Mesenchymal stem cell (in vitro differentiated cells and primary cell): ENCODE data around the gene ASPDH.
A peak's percentile ranks its signal among the peaks of the same experiment; 100 is the strongest.

Source experiments
- DNase-seq: peaks from one replicate; pipeline ENCODE4 v3.0.0-alpha.2; 2013
- H2AFZ ChIP-seq: one replicate; pipeline ENCODE4 v1.6.1; 2013; ENCODE audit warnings: low read depth, mild to moderate bottlenecking, control low read depth, inconsistent platforms, low read length, moderate library complexity
- H2AK5ac ChIP-seq: 2 replicates; pipeline ENCODE4 v1.6.1; 2013; ENCODE audit warnings: low read length, moderate library complexity, mild to moderate bottlenecking, inconsistent platforms; ENCODE audit not compliant: severe bottlenecking
- H2BK120ac ChIP-seq: one replicate; pipeline ENCODE4 v1.6.1; 2013; ENCODE audit warnings: low read depth, mild to moderate bottlenecking, inconsistent platforms, low read length, moderate library complexity
- H2BK12ac ChIP-seq, 2 experiments: one replicate each; pipeline ENCODE4 v1.6.1; 2013; ENCODE audit warnings: inconsistent platforms in 2 of 2, low read length in 2 of 2, mild to moderate bottlenecking in 2 of 2, moderate library complexity in 2 of 2, control low read depth in 1 of 2
- H2BK15ac ChIP-seq: one replicate; pipeline ENCODE4 v1.6.1; 2013; ENCODE audit warnings: mild to moderate bottlenecking, low read depth, inconsistent platforms; ENCODE audit not compliant: poor library complexity, severe bottlenecking
- H2BK5ac ChIP-seq: 2 replicates; pipeline ENCODE4 v1.6.1; 2013; ENCODE audit warnings: low read depth, mild to moderate bottlenecking, low read length, control low read depth, inconsistent platforms; ENCODE audit not compliant: poor library complexity, severe bottlenecking
- H3K14ac ChIP-seq, 2 experiments: one replicate each; pipeline ENCODE4 v1.6.1; 2013; ENCODE audit warnings: inconsistent platforms in 2 of 2, low read length in 2 of 2, control low read depth in 1 of 2, mild to moderate bottlenecking in 1 of 2, moderate library complexity in 1 of 2
- H3K18ac ChIP-seq, 2 experiments: one replicate each; pipeline ENCODE4 v1.6.1; 2013; ENCODE audit warnings: inconsistent platforms in 2 of 2, low read length in 2 of 2, control low read depth in 1 of 2, low read depth in 1 of 2, mild to moderate bottlenecking in 1 of 2
- H3K23ac ChIP-seq, 2 experiments: one replicate each; pipeline ENCODE4 v1.6.1; 2013; ENCODE audit warnings: inconsistent platforms in 2 of 2, low read length in 2 of 2, mild to moderate bottlenecking in 2 of 2, moderate library complexity in 2 of 2, control low read depth in 1 of 2
- H3K27ac ChIP-seq: 2 replicates; pipeline ENCODE4 v1.5.1; 2013; ENCODE audit warnings: mild to moderate bottlenecking, moderate library complexity, low read length, control low read depth, inconsistent platforms; ENCODE audit not compliant: poor library complexity, severe bottlenecking
- H3K27me3 ChIP-seq, 2 experiments: 2 replicates each; pipeline versions ENCODE4 v1.6.1 to v1.7.0; 2013; ENCODE audit warnings: low read length in 2 of 2, mild to moderate bottlenecking in 2 of 2, moderate library complexity in 2 of 2, control low read depth in 1 of 2, inconsistent platforms in 1 of 2; ENCODE audit not compliant: control insufficient read depth in 1 of 2, insufficient read depth in 1 of 2
- H3K36me3 ChIP-seq, 2 experiments: 2 replicates each; pipeline versions ENCODE4 v1.6.1 to v1.7.0; 2013; ENCODE audit warnings: low read length in 2 of 2, control low read depth in 1 of 2, inconsistent platforms in 1 of 2, low read depth in 1 of 2, mild to moderate bottlenecking in 1 of 2; ENCODE audit not compliant: insufficient read depth in 2 of 2, control insufficient read depth in 1 of 2
- H3K4ac ChIP-seq, 2 experiments: one replicate each; pipeline ENCODE4 v1.6.1; 2013; ENCODE audit warnings: inconsistent platforms in 2 of 2, low read length in 2 of 2, mild to moderate bottlenecking in 2 of 2, moderate library complexity in 2 of 2, control low read depth in 1 of 2, low read depth in 1 of 2
- H3K4me1 ChIP-seq: 2 replicates; pipeline ENCODE4 v1.6.1; 2013; ENCODE audit warnings: low read depth, low read length, control low read depth; ENCODE audit not compliant: control insufficient read depth, insufficient read depth
- H3K4me2 ChIP-seq: 2 replicates; pipeline ENCODE4 v1.6.1; 2013; ENCODE audit warnings: low read length, mild to moderate bottlenecking, inconsistent platforms; ENCODE audit not compliant: poor library complexity, severe bottlenecking
- H3K4me3 ChIP-seq, 2 experiments: 2 replicates each; pipeline versions ENCODE4 v1.5.1 to v1.7.0; 2013; ENCODE audit warnings: low read length in 2 of 2, mild to moderate bottlenecking in 2 of 2, control low read depth in 1 of 2, low read depth in 1 of 2; ENCODE audit not compliant: insufficient read depth in 1 of 2
- H3K79me1 ChIP-seq: replicated peaks from 2 replicates; pipeline ENCODE4 v1.6.1; 2013; ENCODE audit warnings: mild to moderate bottlenecking, control low read depth, low read length, inconsistent platforms; ENCODE audit not compliant: poor library complexity, severe bottlenecking
- H3K9ac ChIP-seq: 2 replicates; pipeline ENCODE4 v1.7.0; 2013; ENCODE audit warnings: mild to moderate bottlenecking, low read length, moderate library complexity
- H3K9me3 ChIP-seq: 2 replicates; pipeline ENCODE4 v1.7.0; 2013; ENCODE audit warnings: mild to moderate bottlenecking, low read length; ENCODE audit not compliant: control insufficient read depth
- H4K8ac ChIP-seq: one replicate; pipeline ENCODE4 v1.6.1; 2013; ENCODE audit warnings: inconsistent platforms, mild to moderate bottlenecking, low read length, moderate library complexity
- H4K91ac ChIP-seq: one replicate; pipeline ENCODE4 v1.6.1; 2013; ENCODE audit warnings: mild to moderate bottlenecking, low read length, inconsistent platforms
- WGBS: methylation state at CpG from one replicate; pipeline ENCODE4 v1.1.7; 2013; ENCODE audit warnings: mixed read lengths; 5-methylcytosine and 5-hydroxymethylcytosine counted together

ASPDH gene

DNA sequence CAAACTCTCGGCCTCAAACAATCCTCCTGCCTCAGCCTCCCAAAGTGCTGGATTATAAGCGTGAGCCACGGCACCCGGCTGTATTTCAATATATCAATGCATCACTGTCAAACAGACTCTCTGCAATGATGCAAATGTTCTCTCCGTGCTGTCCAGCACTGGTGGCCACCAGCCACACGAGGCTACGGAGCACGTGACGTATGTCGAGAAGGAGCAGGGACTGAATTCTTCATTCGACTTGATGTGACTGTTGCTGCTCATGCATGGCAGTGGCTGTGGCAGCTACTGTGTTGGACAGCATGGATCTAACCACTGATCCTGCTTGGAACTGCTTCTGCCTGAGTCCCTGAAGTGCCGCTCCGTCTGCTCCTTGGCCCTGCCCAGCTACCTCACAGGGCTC lies 44.7 kb upstream of the ASPDH start:
- Histone ChIP-seq H3K27ac (no peak overlapping the region), H2BK5ac (no peak overlapping the region), H2BK120ac (no peak overlapping the region), H3K4ac (no peak overlapping the region), H2BK12ac (no peak overlapping the region), H3K14ac (no peak overlapping the region), H2AFZ (no peak overlapping the region), H3K4me1 (no peaks in the 10 kb centered on the region), H3K36me3 (no peaks in the 10 kb centered on the region), H3K18ac (no peak overlapping the region), H3K9ac (no peak overlapping the region), H3K79me1 (no peaks in the 10 kb centered on the region), H3K23ac (no peak overlapping the region), H4K8ac (no peak overlapping the region), H2AK5ac (no peak overlapping the region), H4K91ac (no peak overlapping the region), H3K27me3 (peaks cover 0 to 62% of the 10 kb centered on the region in 2 experiments), H3K4me2 (no peak overlapping the region), H3K4me3 (no peak overlapping the region), H3K9me3 (no peaks in the 10 kb centered on the region), H2BK15ac (no peak overlapping the region)
- WGBS = 89% methylated on average over 13 of the region's 13 CpGs
- no peak for DNase-seq

DNA sequence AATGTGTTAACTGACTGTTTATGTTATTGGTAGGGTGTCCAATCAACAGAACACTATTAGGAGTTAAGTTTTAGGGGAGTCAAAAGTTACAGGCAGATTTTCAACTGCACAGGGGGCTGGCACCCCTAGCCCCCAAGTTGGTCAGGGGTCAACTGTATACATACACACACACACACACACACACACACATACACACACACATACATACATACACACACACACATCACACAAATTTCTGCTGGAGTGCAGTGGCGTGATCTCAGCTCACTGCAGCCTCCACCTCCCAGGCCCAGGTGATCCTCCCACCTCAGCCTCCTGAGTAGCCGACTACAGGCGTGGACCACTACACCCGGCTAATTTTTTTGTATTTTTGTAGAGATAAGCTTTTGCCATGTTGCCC lies 44.3 kb upstream of the ASPDH start:
- H2AFZ ChIP-seq = no peak overlapping the region
- H4K8ac ChIP-seq = no peak overlapping the region
- 39% methylated on average over 2 of the region's 4 CpGs for WGBS

DNA sequence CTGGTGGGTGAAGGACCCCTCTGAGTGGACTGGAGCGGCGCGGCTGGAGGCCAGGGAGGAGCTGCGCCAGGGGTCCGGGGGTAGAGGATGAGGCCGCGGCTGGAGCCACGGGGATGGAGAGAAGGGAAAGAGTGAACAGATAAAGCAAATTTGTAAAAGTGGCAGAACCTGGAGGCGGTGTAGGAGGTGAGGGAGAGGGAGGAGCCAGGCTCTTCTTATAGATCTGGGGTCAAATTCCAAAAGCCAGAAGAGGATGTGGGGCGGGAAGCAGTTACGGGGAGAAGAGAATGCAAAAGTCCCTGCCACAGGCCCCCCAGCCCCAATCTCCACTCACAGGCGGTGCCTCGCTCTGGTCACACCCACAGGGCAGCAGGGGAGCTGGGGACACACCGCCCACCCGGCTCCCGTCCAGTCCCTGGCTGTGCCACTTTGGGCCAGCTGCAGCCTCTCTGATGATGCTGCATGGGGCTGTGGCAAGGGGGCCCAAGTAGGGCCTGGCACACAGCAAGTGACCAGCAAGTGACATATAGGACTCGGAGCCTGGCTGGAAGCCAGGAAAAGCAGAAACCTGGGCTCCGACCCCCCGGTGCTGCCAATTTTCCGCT lies 43.4 kb upstream of the ASPDH start:
- Histone ChIP-seq H4K91ac (no peak overlapping the region), H3K9me3 (no peaks in the 10 kb centered on the region), H3K18ac (no peak overlapping the region), H2BK5ac (no peak overlapping the region), H2BK12ac (no peak overlapping the region), H4K8ac (no peak overlapping the region), H2AFZ (no peak overlapping the region), H3K36me3 (no peaks in the 10 kb centered on the region), H3K4me2 (peak overlapping the region; percentile 12), H3K27ac (no peak overlapping the region), H3K14ac (no peak overlapping the region), H3K79me1 (no peaks in the 10 kb centered on the region), H2BK15ac (no peak overlapping the region), H3K4me3 (no peak overlapping the region), H3K27me3 (peaks cover 0 to 70% of the 10 kb centered on the region in 2 experiments), H3K9ac (no peak overlapping the region), H3K4ac (no peak overlapping the region), H3K4me1 (no peaks in the 10 kb centered on the region), H2BK120ac (no peak overlapping the region), H2AK5ac (no peak overlapping the region), H3K23ac (no peak overlapping the region)
- DNase-seq = no peak
- 57% methylated on average over 20 of the region's 20 CpGs for WGBS

More for the DNA sequence above, 44.3 kb upstream of the ASPDH start:
- H3K9me3 ChIP-seq = no peaks in the 10 kb centered on the region
- no peaks in the 10 kb centered on the region for H3K4me1 ChIP-seq
- H3K9ac ChIP-seq = no peak overlapping the region
- H3K36me3 ChIP-seq = no peaks in the 10 kb centered on the region
- no peak overlapping the region for H3K4me3 ChIP-seq
- H3K4me2 ChIP-seq = no peak overlapping the region
- no peak for DNase-seq
- H3K18ac ChIP-seq = no peak overlapping the region
- H2BK12ac ChIP-seq = no peak overlapping the region
- H4K91ac ChIP-seq = no peak overlapping the region
- no peak overlapping the region for H2BK120ac ChIP-seq
- peaks cover 0 to 62% of the 10 kb centered on the region in 2 experiments for H3K27me3 ChIP-seq
- no peak overlapping the region for H2BK15ac ChIP-seq
- H3K27ac ChIP-seq = no peak overlapping the region
- no peak overlapping the region for H3K4ac ChIP-seq
- H3K23ac ChIP-seq = no peak overlapping the region
- no peak overlapping the region for H2AK5ac ChIP-seq
- no peak overlapping the region for H2BK5ac ChIP-seq
- no peak overlapping the region for H3K14ac ChIP-seq
- H3K79me1 ChIP-seq = no peaks in the 10 kb centered on the region

DNA sequence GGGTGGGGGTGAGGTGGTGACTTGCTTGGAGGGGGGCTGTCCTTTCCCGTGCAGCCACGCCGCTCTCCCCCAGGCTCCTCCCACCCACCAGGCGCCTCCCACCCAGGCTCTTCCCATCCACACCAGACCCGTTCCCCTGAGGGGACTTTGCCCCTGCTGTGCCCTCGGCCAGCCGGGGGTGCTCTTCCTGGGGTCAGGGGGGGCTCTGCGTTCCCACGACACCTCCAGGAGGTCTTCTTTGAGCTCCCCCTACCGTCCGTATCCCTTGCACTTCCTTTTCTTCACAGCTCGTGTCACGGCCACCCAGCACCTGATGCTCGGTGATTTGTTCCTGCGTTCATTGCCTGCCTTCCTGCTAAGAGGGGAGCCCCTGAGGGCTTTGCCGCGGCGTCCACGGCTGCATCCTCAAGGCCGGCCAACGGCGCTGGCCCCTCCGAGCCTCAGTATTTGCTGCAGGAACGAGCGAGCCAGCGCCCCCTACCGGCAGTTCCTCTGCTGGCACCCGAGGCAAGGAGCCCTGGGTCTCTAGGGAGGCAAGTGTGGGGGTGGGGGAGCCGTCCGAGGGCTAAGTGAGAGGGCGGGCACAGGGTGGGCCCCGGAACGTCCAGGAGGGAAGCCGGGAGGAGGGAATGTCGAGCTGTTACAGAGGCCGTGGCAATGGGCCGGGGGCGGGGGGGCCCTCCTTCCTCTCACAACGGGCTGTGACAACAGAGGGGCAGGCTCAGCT lies 42.7 kb upstream of the ASPDH start:
- H3K4me3 ChIP-seq = peak overlapping the region in 1 of 2 experiments; percentile 63
- H3K9me3 ChIP-seq = no peaks in the 10 kb centered on the region
- no peaks in the 10 kb centered on the region for H3K79me1 ChIP-seq
- H4K91ac ChIP-seq = no peak overlapping the region
- H4K8ac ChIP-seq = peak overlapping the region; percentile 53
- H2BK12ac ChIP-seq = no peak overlapping the region
- no peak overlapping the region for H3K4ac ChIP-seq
- no peak overlapping the region for H2BK120ac ChIP-seq
- H3K4me1 ChIP-seq = no peaks in the 10 kb centered on the region
- no peak overlapping the region for H2BK5ac ChIP-seq
- H3K23ac ChIP-seq = no peak overlapping the region
- H3K18ac ChIP-seq = no peak overlapping the region
- no peak overlapping the region for H3K27ac ChIP-seq
- no peaks in the 10 kb centered on the region for H3K36me3 ChIP-seq
- H2AK5ac ChIP-seq = no peak overlapping the region
- H3K27me3 ChIP-seq = peaks cover 0 to 77% of the 10 kb centered on the region in 2 experiments
- no peak overlapping the region for H3K9ac ChIP-seq
- no peak overlapping the region for H3K4me2 ChIP-seq
- WGBS = 46% methylated on average over 36 of the region's 39 CpGs
- DNase-seq = peak; percentile 32
- no peak overlapping the region for H2BK15ac ChIP-seq
- H2AFZ ChIP-seq = no peak overlapping the region
- no peak overlapping the region for H3K14ac ChIP-seq
